WTC11 (cell line): Measurements from ENCODE around the gene ZNF684. TPM values are rescaled to one million over a fixed set of nuclear protein-coding genes. Genes with fewer than 3 reads are reported as not detected.

Experiments
- ATAC-seq: fragments of 200-7000 bp; cut with Tn5 transposase; 2 replicates; pipeline ENCODE4 v1.10.0; 2021; ENCODE audit warnings: mild to moderate bottlenecking, moderate library complexity
- CTCF ChIA-PET: fragments of 300-600 bp; sonication (Branson Sonifier 250); formaldehyde crosslinking; loops from one replicate; lab custom pipeline; 2021; ENCODE audit warnings: antibody characterized with exemption; lab: Charles Lee
- POLR2A ChIA-PET: fragments of 350-600 bp; sonication (Branson Sonifier 250); formaldehyde crosslinking; loops from one replicate; lab custom pipeline; 2021; ENCODE audit warnings: antibody characterized with exemption; lab: Charles Lee
- DNase-seq: peaks from one replicate; pipeline ENCODE4 v3.0.0; 2021; ENCODE audit warnings: low spot score
- H3K27ac Mint-ChIP-seq: 2 replicates; pipeline ENCODE4 v1.8.0; 2021; ENCODE audit warnings: mixed read lengths
- H3K27me3 Mint-ChIP-seq: 2 replicates; pipeline ENCODE4 v1.8.0; 2021; ENCODE audit warnings: low read depth, mild to moderate bottlenecking, moderate library complexity, mixed read lengths
- H3K36me3 Mint-ChIP-seq: 2 replicates; pipeline ENCODE4 v1.8.0; 2021; ENCODE audit warnings: mixed read lengths
- H3K4me1 Mint-ChIP-seq: 2 replicates; pipeline ENCODE4 v1.8.0; 2022; ENCODE audit warnings: mixed read lengths
- H3K4me3 Mint-ChIP-seq: 2 replicates; pipeline ENCODE4 v1.8.0; 2021; ENCODE audit warnings: mild to moderate bottlenecking, moderate library complexity, mixed read lengths
- H3K9me3 Mint-ChIP-seq: 2 replicates; pipeline ENCODE4 v1.8.0; 2021; ENCODE audit warnings: mixed read lengths
- CDX4 ChIP-seq: fragments of 250-450 bp; sonication (Bioruptor Pico); IDR thresholded peaks from 2 replicates; pipeline ENCODE4 v1.9.0; 2021; ENCODE audit warnings: moderate library complexity, mild to moderate bottlenecking, inconsistent platforms, borderline replicate concordance
- ZNF219 ChIP-seq: sonication (generic); formaldehyde crosslinking; IDR thresholded peaks from 2 replicates; pipeline ENCODE4 v1.8.0; 2023; ENCODE audit warnings: missing genetic modification reagents, mild to moderate bottlenecking, borderline replicate concordance
- total RNA-seq: library from RNA; stranded (reverse); gene quantifications from 3 replicates; pipeline ENCODE4 v1.2.3, GENCODE V29; 2021

ZNF684 gene
- total RNA-seq, 1 experiment from 2014 or later, result 9.8 TPM

GRCh38 chr1:40595623-40596022 is 64.2 kb downstream of the ZNF684 start:
- peaks cover 23% of the 10 kb centered on the region for H3K9me3 Mint-ChIP-seq
- H3K4me3 Mint-ChIP-seq, result no peak overlapping the region
- peaks cover 4% of the 10 kb centered on the region; the same call in 1 of the 2 replicates for H3K4me1 Mint-ChIP-seq
- ChIA-PET POLR2A (no interaction called here), CTCF (no interaction called here)
- peak; percentile 57 for ATAC-seq
- no peak overlapping the region for H3K27ac Mint-ChIP-seq
- DNase-seq, result no peak
- H3K27me3 Mint-ChIP-seq, result peaks cover 3% of the 10 kb centered on the region; the same call in 1 of the 2 replicates
- TF ChIP-seq ZNF219 (CRISPR knock-in tag) (no peak), CDX4 (CRISPR knock-in tag) (no peak)
- peaks cover 16% of the 10 kb centered on the region for H3K36me3 Mint-ChIP-seq

Other genes with a start within 250 kb of the ZNF684 start
- 4.2 to 5.5 TPM (median 4.7 TPM) in 3 replicates for gene COL9A2, start 214.4 kb upstream of the ZNF684 start, total RNA-seq
- 4.9 to 5.7 TPM (median 5.7 TPM) in 3 replicates for gene SMAP2, start 157.9 kb upstream of the ZNF684 start, total RNA-seq
- 6.8 to 8.2 TPM (median 7.1 TPM) in 3 replicates for gene ZFP69B, start 81.2 kb upstream of the ZNF684 start, total RNA-seq
- 3.2 to 3.9 TPM (median 3.6 TPM) in 3 replicates for gene ZFP69, start 54.3 kb upstream of the ZNF684 start, total RNA-seq
- 5.5 to 9.8 TPM (median 8.7 TPM) in 3 replicates for gene EXO5, start 22.9 kb upstream of the ZNF684 start, total RNA-seq
- 19.8 to 19.9 TPM (median 19.8 TPM) in 3 replicates for gene RIMS3, start 134.0 kb downstream of the ZNF684 start, total RNA-seq
- gene NFYC, start 160.1 kb downstream of the ZNF684 start, total RNA-seq, result 46.5 to 47.5 TPM (median 47.4 TPM) in 3 replicates